ENCODE measurements around the gene ZNF831. TPM values are rescaled to one million over a fixed set of nuclear protein-coding genes. Genes with fewer than 3 reads are reported as not detected.

Gene ZNF831
- total and polyA plus RNA-seq, 3 donors from 2014 or later = 0.99 to 4.8 (median 4.0) TPM

GRCh38 chr20:59145924-59146779, 17.5 kb upstream of the ZNF831 start:
- H3K4me1 ChIP-seq = peaks cover 25% of the 10 kb centered on the region
- H3K36me3 ChIP-seq (ENCODE audit: low read depth, missing control alignments) = no peaks in the 10 kb centered on the region
- WGBS, 2 donors = 46 to 53% methylated on average over 23 of the region's 23 CpGs
- no peaks in the 10 kb centered on the region for H3K9me3 ChIP-seq
- intact Hi-C loops (cut with DNase I; ENCODE audit: low total_unique reads) = no loop called here
- peak overlapping the region; percentile 28 to 48 for H3K27ac ChIP-seq
- peak; percentile 42 for DNase-seq
- no peak overlapping the region for H3K4me3 ChIP-seq
- no peaks in the 10 kb centered on the region for H3K27me3 ChIP-seq
- TF ChIP-seq POLR2A (IDR thresholded peaks at IDR 0.05) = no peak
- no peak for TF ChIP-seq CTCF (IDR thresholded peaks at IDR 0.05)

- 36% methylated on average over 8 of the region's 8 CpGs for WGBS, 2 donors
- H3K9me3 ChIP-seq = no peaks in the 10 kb centered on the region
- H3K27ac ChIP-seq = peak overlapping the region; percentile 28 to 48
- peaks cover 25% of the 10 kb centered on the region for H3K4me1 ChIP-seq
- no peaks in the 10 kb centered on the region for H3K36me3 ChIP-seq (ENCODE audit: low read depth, missing control alignments)
- peak; percentile 68 for DNase-seq
- H3K4me3 ChIP-seq = no peak overlapping the region
- intact Hi-C loops (cut with DNase I; ENCODE audit: low total_unique reads) = no loop called here
- TF ChIP-seq CTCF (IDR thresholded peaks at IDR 0.05) = no peak
- TF ChIP-seq POLR2A (IDR thresholded peaks at IDR 0.05) = no peak
- H3K27me3 ChIP-seq = no peaks in the 10 kb centered on the region
Measured at GRCh38 chr20:59146780-59147565, 16.6 kb upstream of the ZNF831 start.

- DNase-seq = no peak
- Histone ChIP-seq H3K4me3 (no peak overlapping the region), H3K36me3 (ENCODE audit: low read depth, missing control alignments) (no peaks in the 10 kb centered on the region), H3K27ac (no peak overlapping the region), H3K27me3 (no peaks in the 10 kb centered on the region), H3K4me1 (peaks cover 28% of the 10 kb centered on the region), H3K9me3 (no peaks in the 10 kb centered on the region)
- intact Hi-C loops (cut with DNase I; ENCODE audit: low total_unique reads) = no loop called here
- WGBS, 2 donors = 78 to 86% methylated on average over 3 of the region's 3 CpGs
- no peak for TF ChIP-seq POLR2A (IDR thresholded peaks at IDR 0.05)
- no peak for TF ChIP-seq CTCF (IDR thresholded peaks at IDR 0.05)
Measured at GRCh38 chr20:59147586-59147985, 16.0 kb upstream of the ZNF831 start.

- intact Hi-C loops (cut with DNase I; ENCODE audit: low total_unique reads) = no loop called here
- Histone ChIP-seq H3K9me3 (no peaks in the 10 kb centered on the region), H3K4me1 (peaks cover 41% of the 10 kb centered on the region)
Measured at GRCh38 chr20:59148701-59149493, 14.7 kb upstream of the ZNF831 start.

More at GRCh38 chr20:59148701-59149493, 14.7 kb upstream of the ZNF831 start:
- Histone ChIP-seq H3K36me3 (ENCODE audit: low read depth, missing control alignments) (no peaks in the 10 kb centered on the region), H3K27me3 (no peaks in the 10 kb centered on the region), H3K4me3 (no peak overlapping the region), H3K27ac (no peak overlapping the region)
- DNase-seq = no peak
- TF ChIP-seq POLR2A (IDR thresholded peaks at IDR 0.05) = no peak
- TF ChIP-seq CTCF (IDR thresholded peaks at IDR 0.05) = no peak
- 81 to 88% methylated on average over 9 of the region's 9 CpGs for WGBS, 2 donors
